IPS-20b (cell line): Measurements from ENCODE around the gene SRPK1.
"Not testable (repeated sequence)": the region's sequence is repeated elsewhere in the genome, so short reads cannot be mapped to it uniquely, and the experiment has no call there.

ENCODE experiments used
- H3K27ac ChIP-seq: one replicate; pipeline ENCODE4 v1.5.1; 2013; ENCODE audit warnings: low read length
- H3K27me3 ChIP-seq: 2 replicates; pipeline ENCODE4 v1.6.1; 2013; ENCODE audit warnings: mild to moderate bottlenecking, low read length, inconsistent platforms; ENCODE audit not compliant: insufficient read depth
- H3K36me3 ChIP-seq: 2 replicates; pipeline ENCODE4 v1.6.1; 2013; ENCODE audit warnings: low read depth, mild to moderate bottlenecking, inconsistent platforms, low read length, moderate library complexity; ENCODE audit not compliant: insufficient read depth
- H3K4me1 ChIP-seq: 2 replicates; pipeline ENCODE4 v1.6.1; 2013; ENCODE audit warnings: mild to moderate bottlenecking, control low read depth, inconsistent platforms, low read length, moderate library complexity; ENCODE audit not compliant: insufficient read depth
- H3K4me3 ChIP-seq: 2 replicates; pipeline ENCODE4 v1.5.1; 2013; ENCODE audit warnings: mild to moderate bottlenecking, low read length, inconsistent platforms
- H3K9ac ChIP-seq: 2 replicates; pipeline ENCODE4 v1.6.1; 2013; ENCODE audit warnings: low read depth, mild to moderate bottlenecking, inconsistent platforms, low read length, moderate library complexity
- H3K9me3 ChIP-seq: 2 replicates; pipeline ENCODE4 v1.6.1; 2013; ENCODE audit warnings: mild to moderate bottlenecking, low read depth, low read length, inconsistent platforms; ENCODE audit not compliant: insufficient read depth

Gene SRPK1

DNA sequence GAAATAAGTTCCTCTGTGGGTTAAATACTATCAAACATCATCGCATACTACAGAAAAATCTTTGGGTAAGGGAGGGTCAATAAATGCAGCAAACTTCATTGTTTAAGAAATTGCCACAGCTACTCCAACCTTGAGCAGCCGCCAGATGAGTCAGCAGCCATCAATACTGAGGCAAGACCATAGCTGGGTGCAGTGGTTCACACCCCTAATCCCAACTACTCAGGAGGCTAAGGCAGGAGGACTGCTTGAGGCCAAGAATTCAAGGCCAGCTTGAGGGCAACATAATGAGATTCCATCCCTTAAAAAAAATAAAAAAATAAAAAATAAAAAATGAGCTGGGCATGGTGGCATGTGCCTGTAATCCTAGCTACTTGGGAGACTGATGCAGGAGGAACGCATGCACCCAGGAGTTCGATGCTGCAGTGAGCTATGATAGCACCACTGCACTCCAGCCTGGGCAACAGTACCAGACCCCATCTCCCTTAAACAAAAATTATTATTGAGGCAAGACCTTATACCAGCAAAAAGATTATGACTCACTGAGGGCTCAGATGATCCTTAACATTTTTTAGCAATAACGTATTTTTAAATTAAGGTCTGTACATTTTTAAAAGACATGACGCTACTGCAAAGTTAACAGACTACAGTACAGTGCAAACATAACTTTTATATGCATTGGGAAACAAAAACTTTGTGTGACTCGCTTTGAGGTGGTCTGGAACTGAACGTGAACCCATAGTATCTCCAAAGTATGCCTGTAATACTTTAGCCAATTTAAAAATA lies 8.8 kb downstream of the SRPK1 start:
- H3K9me3 ChIP-seq = peaks cover 25% of the 10 kb centered on the region
- H3K36me3 ChIP-seq = peaks cover 85% of the 10 kb centered on the region
- H3K27ac ChIP-seq = no peak overlapping the region
- H3K4me1 ChIP-seq = no peaks in the 10 kb centered on the region
- H3K9ac ChIP-seq = no peak overlapping the region
- H3K4me3 ChIP-seq = no peak overlapping the region
- no peaks in the 10 kb centered on the region for H3K27me3 ChIP-seq

DNA sequence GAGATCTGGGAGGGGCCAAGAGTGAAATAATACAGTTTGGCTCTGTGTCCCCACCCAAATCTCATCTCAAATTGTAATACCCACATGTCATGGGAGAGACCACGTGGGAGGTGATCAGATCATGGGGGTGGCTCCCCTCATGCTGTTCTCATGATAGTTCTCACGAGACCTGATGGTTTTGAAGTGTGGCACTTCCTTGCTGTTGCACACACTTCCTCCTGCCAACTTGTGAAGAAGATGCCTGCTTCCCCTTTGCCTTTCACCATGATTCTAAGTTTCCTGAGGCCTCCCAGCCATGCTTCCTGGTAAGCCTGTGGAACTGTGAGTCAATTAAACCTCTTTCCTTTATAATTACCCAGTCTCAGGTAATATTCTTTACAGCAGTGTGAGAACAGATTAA lies 11.3 kb downstream of the SRPK1 start:
- not testable (repeated sequence) for H3K4me1 ChIP-seq, H3K4me3 ChIP-seq, H3K27me3 ChIP-seq, H3K27ac ChIP-seq, H3K9ac ChIP-seq
- peaks cover 25% of the 10 kb centered on the region for H3K9me3 ChIP-seq
- peaks cover 66% of the 10 kb centered on the region for H3K36me3 ChIP-seq

DNA sequence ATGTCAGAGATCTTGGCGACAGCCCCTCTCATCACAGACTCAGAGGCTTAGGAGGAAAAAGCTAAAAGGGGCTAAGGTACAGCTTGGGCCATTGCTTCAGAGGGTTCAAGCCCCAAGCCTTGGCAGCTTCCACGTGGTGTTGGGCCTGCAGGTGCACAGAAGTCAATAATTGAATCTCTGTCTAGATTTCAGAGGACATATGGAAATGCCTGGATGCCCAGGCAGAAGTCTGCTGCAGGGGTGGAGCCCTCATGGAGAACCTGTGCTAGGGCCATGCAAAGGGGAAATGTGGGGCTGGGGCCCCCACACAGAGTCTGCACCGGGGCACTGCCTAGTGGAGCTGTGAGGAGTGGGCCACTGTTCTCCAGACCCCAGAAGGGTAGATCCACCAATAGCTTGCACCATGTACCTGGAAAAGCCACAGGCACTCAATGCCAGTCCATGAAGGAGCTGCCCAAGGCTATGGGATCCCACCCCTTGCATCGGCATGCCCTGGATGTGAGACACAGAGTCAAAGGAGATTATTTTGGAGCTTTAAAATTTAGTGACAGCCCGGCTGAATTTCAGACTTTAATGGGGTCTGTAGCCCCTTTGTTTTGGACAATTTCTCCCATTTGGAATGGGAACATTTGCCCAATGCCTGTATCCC lies 12.0 kb downstream of the SRPK1 start:
- H3K9ac ChIP-seq, H3K4me1 ChIP-seq, H3K27me3 ChIP-seq, H3K4me3 ChIP-seq, H3K27ac ChIP-seq: not testable (repeated sequence)
- Histone ChIP-seq H3K9me3 (peaks cover 25% of the 10 kb centered on the region), H3K36me3 (peaks cover 64% of the 10 kb centered on the region)

DNA sequence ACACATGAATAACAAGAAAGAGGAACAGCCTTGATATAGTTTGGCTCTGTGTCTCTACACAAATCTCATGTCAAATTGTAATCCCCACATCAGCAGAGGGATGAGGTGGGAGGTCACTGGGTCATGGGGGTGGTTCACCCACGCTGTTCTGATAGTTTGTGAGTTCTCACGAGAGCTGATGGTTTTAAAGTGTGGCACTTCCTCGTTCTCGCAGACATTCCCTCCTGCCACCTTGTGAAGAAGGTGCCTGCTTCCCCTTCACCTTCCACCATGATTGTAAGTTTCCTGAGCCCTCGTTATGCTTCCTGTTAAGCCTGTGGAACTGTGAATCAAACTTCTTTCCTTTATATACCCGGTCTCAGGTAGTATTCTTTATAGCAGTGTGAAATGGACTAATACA lies 13.1 kb downstream of the SRPK1 start:
- H3K4me3 ChIP-seq = no peak overlapping the region
- H3K9me3 ChIP-seq = peaks cover 25% of the 10 kb centered on the region
- H3K9ac ChIP-seq = no peak overlapping the region
- H3K27ac ChIP-seq = no peak overlapping the region
- H3K27me3 ChIP-seq = no peaks in the 10 kb centered on the region
- H3K36me3 ChIP-seq = peaks cover 59% of the 10 kb centered on the region
- no peaks in the 10 kb centered on the region for H3K4me1 ChIP-seq

DNA sequence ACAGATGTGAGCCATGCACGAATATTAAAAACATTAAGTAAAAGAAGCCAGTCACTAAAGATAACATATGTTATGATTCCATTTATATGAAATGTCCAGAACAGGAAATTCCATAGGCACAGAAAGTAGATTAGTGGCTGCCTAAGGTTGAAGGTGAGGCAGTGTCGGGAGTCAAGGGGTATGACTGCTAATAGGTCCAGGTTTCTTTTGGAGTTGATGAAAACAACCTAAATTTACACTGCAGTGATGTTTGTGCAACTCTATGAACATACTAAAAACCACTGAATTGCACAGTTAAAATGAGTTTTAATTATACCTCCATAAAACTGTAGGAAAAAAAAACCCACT lies 14.4 kb downstream of the SRPK1 start:
- Histone ChIP-seq H3K9me3 (peaks cover 25% of the 10 kb centered on the region), H3K4me1 (no peaks in the 10 kb centered on the region), H3K9ac (no peak overlapping the region), H3K27me3 (no peaks in the 10 kb centered on the region), H3K4me3 (no peak overlapping the region), H3K27ac (no peak overlapping the region), H3K36me3 (peaks cover 51% of the 10 kb centered on the region)

DNA sequence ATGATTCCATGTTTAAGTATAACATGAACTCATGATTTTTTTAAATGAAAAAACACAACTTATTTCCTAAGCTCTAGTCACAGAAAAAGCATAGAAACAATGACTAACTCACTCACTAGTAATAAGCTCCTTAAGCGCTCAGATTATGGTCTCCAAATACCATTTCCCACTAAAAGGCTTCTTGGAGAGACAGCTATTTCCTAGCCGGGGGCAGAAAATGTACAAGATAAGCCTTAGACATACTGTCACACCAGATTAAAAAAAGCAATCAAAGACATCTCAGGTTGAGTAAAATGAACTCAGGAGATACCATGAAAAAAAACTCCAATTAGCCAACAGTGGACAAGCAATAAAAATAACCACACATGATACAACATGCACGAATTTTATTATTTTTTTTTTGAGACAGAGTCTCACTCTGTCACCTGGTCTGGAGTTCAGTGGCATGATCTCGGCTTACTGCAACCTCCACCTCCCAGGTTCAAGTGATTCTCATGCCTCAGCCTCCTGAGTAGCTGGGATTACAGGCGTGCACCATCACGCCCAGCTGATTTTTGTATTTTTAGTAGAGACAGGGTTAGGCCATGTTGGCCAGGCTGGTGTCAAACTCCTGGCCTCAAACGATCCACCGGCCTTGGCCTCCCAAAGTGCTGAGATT lies 14.9 kb downstream of the SRPK1 start:
- H3K9me3 ChIP-seq = peaks cover 23% of the 10 kb centered on the region
- no peaks in the 10 kb centered on the region for H3K27me3 ChIP-seq
- no peak overlapping the region for H3K9ac ChIP-seq
- no peak overlapping the region for H3K27ac ChIP-seq
- no peaks in the 10 kb centered on the region for H3K4me1 ChIP-seq
- H3K4me3 ChIP-seq = no peak overlapping the region
- peaks cover 50% of the 10 kb centered on the region for H3K36me3 ChIP-seq

DNA sequence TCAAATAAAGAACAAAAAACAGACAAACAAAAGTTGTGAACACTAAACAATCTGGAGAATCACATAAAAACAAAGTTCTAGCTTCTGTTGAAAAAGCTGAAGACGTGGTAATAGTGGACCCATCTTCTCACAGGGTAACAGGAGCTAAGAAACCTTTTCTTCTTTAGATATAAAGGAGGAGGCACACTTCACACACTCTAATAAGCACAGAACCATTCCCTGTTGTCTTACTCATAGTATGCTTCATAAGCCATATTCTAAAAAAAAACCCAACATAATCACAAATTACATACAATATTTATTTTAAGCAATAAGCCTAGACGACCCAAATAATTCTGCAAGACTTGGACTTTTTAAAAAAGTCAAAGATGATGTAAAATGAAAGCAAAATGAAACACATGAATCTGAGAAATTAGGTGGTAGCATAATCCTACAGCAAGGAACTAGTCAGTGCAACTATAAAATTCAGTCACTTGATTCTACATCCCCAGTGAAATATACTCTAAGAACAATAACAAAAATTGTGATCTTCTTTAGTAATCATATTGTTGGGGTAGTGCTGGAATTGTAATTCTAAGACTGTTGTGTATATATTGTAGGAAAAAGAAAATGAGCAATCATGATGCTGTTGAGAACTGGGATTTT lies 15.6 kb downstream of the SRPK1 start:
- no peak overlapping the region for H3K27ac ChIP-seq
- H3K9ac ChIP-seq = no peak overlapping the region
- H3K27me3 ChIP-seq = no peaks in the 10 kb centered on the region
- peaks cover 50% of the 10 kb centered on the region for H3K36me3 ChIP-seq
- H3K4me3 ChIP-seq = no peak overlapping the region
- H3K9me3 ChIP-seq = peaks cover 16% of the 10 kb centered on the region
- H3K4me1 ChIP-seq = no peaks in the 10 kb centered on the region

DNA sequence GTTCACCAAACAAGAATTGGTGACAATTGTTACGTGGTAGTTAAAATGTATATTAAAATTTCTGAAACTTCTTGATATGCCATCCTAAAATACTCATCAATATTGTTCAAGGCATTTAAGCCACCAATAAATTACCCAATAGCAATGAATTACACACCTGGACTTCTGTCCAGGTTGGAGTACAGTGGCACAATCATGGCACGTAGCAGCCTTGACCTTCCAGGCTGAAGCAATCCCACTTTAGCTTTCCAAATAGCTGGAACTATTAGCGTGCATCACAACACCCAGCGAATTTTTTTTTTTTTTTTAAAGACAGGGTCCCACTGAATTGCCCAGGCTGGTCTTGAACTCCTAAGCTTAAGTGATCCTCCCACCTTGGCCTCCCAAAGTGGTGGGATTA lies 17.2 kb downstream of the SRPK1 start:
- Histone ChIP-seq H3K4me3 (no peak overlapping the region), H3K9me3 (peaks cover 2% of the 10 kb centered on the region), H3K27ac (no peak overlapping the region), H3K9ac (no peak overlapping the region), H3K4me1 (no peaks in the 10 kb centered on the region), H3K27me3 (no peaks in the 10 kb centered on the region), H3K36me3 (peaks cover 38% of the 10 kb centered on the region)

DNA sequence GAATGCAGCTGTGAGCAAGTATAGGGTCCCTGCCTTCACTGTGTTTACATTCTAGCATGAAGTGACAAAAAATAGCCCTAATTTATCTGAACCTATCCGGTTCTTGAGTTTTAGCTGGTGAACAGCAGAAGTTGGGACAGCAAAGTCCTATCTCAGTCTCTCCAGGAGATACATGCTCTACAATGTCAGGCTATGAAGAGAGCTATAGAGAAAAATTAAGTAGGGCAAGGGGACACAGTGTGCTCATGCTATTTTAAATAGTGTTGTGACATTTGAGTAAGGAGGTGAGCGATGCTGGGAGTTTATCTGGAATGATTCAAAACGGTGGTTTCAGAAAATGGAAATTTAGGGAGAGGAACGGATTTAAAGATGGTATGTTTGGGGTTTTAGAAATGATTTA lies 20.4 kb downstream of the SRPK1 start:
- no peaks in the 10 kb centered on the region for H3K9me3 ChIP-seq
- H3K4me1 ChIP-seq = peaks cover 10% of the 10 kb centered on the region
- H3K9ac ChIP-seq = no peak overlapping the region
- H3K27ac ChIP-seq = no peak overlapping the region
- no peaks in the 10 kb centered on the region for H3K27me3 ChIP-seq
- H3K4me3 ChIP-seq = no peak overlapping the region
- peaks cover 31% of the 10 kb centered on the region; the same call in 1 of the 2 replicates for H3K36me3 ChIP-seq

DNA sequence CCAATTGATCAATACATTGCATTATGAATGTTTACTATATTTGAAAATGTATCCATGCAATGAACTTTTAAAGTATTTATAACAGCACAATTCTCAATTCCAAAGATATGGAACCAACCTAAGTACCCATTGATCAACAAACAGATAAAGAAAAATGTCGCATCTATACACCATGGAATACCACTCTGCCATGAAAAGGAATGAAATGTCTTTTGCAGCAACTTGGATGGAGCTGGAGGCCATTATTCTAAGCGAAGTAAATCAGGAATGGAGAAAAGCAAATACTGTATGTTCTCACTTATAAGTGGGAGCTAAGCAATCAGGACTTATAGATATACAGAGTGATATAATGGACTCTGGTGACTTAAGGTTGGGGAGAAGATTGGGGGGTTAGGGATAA lies 22.9 kb downstream of the SRPK1 start:
- Histone ChIP-seq H3K36me3 (peaks cover 21% of the 10 kb centered on the region; the same call in 1 of the 2 replicates), H3K27me3 (no peaks in the 10 kb centered on the region), H3K4me3 (no peak overlapping the region), H3K9me3 (no peaks in the 10 kb centered on the region), H3K27ac (no peak overlapping the region), H3K4me1 (peaks cover 18% of the 10 kb centered on the region), H3K9ac (no peak overlapping the region)

DNA sequence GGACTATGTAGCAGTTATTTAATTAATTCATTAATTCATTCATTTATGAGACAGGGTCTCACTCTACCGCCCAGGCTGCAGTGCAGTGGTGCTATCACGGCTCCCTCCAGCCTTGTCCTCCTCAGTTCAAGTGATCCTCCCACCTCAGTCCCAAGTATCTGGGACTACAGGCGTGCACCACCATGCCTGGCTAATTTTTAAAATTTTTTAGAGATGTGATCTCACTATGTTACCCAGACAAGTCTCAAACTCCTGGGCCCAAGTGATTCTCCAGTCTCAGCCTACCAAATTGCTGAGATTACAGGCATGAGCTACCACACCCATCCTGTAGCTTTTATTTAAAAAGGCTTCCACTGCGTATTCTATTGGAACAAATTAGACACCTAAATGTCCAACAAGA lies 23.4 kb downstream of the SRPK1 start:
- Histone ChIP-seq H3K36me3 (peaks cover 22% of the 10 kb centered on the region; the same call in 1 of the 2 replicates), H3K4me3 (no peak overlapping the region), H3K27ac (no peak overlapping the region)

More for the DNA sequence above, 23.4 kb downstream of the SRPK1 start:
- H3K4me1 ChIP-seq = peaks cover 18% of the 10 kb centered on the region
- no peaks in the 10 kb centered on the region for H3K9me3 ChIP-seq
- no peak overlapping the region for H3K9ac ChIP-seq
- no peaks in the 10 kb centered on the region for H3K27me3 ChIP-seq
